Measurements from ENCODE around the gene BTBD2.

The BTBD2 gene

DNA sequence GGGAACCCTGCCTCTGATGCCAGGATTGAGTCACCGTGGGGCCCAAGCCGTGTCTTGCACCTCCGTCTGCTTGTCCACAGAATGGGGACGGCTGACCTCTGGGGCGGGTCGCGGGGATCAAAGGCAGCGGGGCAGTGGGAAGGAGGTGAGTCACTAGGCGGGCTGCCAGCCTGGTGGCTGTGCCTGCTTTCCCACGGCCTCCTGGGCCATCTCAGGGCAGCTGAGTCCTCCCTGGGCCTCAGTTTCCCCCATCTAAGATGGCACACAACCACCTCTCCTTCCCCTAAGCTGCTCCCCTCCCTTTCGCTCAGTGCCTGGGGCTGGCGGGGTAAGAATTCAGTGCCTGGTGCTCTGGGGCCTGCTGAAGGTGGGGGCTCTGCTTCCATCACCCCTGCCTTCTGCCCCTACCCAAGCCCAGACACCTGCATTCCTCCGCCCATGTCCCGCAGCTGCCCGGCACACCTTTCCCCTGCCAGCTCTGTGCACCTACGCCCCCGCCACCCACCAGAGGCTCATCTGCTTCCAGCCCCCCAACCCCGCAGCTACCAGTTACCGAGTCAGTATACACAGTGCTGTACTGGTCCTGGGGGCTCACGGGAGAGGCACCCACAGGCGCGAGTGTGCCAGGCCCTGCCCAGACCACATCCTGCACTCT, 32.1 kb upstream of the BTBD2 start:
- Histone ChIP-seq H3K27me3 (ENCODE audit: insufficient read depth, poor library complexity, severe bottlenecking) (no peaks in the 10 kb centered on the region), H3K27ac (ENCODE audit: poor library complexity, severe bottlenecking) (peak overlapping the region; percentile 83), H3K36me3 (ENCODE audit: low read depth) (peaks cover 78% of the 10 kb centered on the region), H3K9me3 (ENCODE audit: severe bottlenecking) (no peaks in the 10 kb centered on the region), H3K4me1 (ENCODE audit: insufficient read depth, poor library complexity, severe bottlenecking) (peaks cover 48% of the 10 kb centered on the region), H3K4me3 (ENCODE audit: severe bottlenecking) (no peak overlapping the region)
- peak; percentile 79 for DNase-seq (ENCODE audit: low spot score)
- TF ChIP-seq, protein P1, sequence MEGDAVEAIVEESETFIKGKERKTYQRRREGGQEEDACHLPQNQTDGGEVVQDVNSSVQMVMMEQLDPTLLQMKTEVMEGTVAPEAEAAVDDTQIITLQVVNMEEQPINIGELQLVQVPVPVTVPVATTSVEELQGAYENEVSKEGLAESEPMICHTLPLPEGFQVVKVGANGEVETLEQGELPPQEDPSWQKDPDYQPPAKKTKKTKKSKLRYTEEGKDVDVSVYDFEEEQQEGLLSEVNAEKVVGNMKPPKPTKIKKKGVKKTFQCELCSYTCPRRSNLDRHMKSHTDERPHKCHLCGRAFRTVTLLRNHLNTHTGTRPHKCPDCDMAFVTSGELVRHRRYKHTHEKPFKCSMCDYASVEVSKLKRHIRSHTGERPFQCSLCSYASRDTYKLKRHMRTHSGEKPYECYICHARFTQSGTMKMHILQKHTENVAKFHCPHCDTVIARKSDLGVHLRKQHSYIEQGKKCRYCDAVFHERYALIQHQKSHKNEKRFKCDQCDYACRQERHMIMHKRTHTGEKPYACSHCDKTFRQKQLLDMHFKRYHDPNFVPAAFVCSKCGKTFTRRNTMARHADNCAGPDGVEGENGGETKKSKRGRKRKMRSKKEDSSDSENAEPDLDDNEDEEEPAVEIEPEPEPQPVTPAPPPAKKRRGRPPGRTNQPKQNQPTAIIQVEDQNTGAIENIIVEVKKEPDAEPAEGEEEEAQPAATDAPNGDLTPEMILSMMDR (IDR thresholded peaks at IDR 0.05; ENCODE audit: poor library complexity, severe bottlenecking): no peak
- no peak for ATAC-seq (ENCODE audit: low read depth)

DNA sequence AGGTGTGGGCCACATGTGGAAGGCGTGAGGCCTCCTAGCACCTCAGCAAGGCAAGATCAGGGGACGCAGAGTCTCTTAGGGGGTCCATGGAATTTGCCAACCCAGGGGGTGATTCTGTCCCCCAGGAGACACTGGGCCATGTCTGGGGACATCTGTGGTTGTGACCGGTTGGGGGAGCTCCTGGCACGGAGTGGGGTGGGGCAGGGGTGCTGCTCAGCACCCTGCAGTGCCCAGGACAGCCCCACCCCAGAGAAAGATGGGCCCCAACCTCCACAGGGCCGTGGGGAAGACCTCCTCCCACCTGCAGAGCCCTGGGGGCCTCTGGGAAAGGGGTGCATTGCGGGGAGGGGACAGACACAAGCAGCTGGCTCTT, 31.5 kb upstream of the BTBD2 start:
- Histone ChIP-seq H3K4me1 (ENCODE audit: insufficient read depth, poor library complexity, severe bottlenecking) (peaks cover 46% of the 10 kb centered on the region), H3K27ac (ENCODE audit: poor library complexity, severe bottlenecking) (peak overlapping the region; percentile 83)

DNA sequence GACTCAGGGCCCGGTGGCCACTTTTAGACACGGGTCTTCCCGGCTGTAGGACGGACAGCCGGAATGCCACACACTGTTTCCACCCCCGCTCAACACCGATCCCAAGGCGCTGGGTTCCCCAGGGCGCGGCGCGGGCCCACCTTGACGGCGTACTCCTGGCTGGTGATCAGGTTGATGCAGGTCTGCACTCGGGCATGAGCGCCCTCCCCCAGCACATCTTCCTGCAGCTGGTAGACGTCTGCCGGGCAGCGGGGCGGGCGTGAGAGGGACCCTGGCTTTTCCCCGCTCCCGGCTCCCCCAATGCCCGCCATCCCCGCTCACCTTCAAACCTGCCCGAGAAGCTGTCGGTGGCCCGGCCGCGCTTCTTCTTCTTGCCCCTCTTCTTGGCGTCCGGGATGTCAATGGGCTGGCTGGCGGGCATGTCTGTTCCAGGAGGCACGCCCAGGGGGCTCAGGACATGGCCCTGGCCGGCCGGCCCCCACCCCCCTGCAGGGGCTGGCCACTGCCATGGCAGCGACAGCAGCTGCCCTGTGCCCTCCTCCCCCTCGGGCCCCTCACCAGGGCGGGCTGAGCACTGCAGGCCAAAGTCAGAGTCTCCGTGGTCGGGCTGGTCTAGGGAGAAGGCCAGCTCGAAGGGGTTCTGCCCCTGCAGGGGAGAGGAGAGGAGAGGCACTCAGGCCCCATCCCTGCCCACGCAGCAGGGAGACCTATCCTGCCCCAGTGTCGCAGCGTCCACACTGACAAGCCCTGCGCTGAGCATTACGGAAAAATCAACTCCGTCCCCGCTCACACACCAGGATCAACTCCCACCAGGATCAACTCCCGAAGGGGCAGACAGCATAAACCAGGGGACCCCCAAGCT, 30.8 kb upstream of the BTBD2 start:
- no peak for ATAC-seq (ENCODE audit: low read depth)
- DNase-seq (ENCODE audit: low spot score): peak; percentile 59
- Histone ChIP-seq H3K27ac (ENCODE audit: poor library complexity, severe bottlenecking) (peak overlapping the region; percentile 83), H3K4me1 (ENCODE audit: insufficient read depth, poor library complexity, severe bottlenecking) (peaks cover 46% of the 10 kb centered on the region), H3K9me3 (ENCODE audit: severe bottlenecking) (no peaks in the 10 kb centered on the region), H3K4me3 (ENCODE audit: severe bottlenecking) (no peak overlapping the region), H3K27me3 (ENCODE audit: insufficient read depth, poor library complexity, severe bottlenecking) (no peaks in the 10 kb centered on the region), H3K36me3 (ENCODE audit: low read depth) (peaks cover 88% of the 10 kb centered on the region)
- TF ChIP-seq, protein P1 (IDR thresholded peaks at IDR 0.05; ENCODE audit: poor library complexity, severe bottlenecking): no peak

More for the DNA sequence above, 31.5 kb upstream of the BTBD2 start:
- ATAC-seq (ENCODE audit: low read depth) (no peak), DNase-seq (ENCODE audit: low spot score) (no peak)
- Histone ChIP-seq H3K9me3 (ENCODE audit: severe bottlenecking) (no peaks in the 10 kb centered on the region), H3K27me3 (ENCODE audit: insufficient read depth, poor library complexity, severe bottlenecking) (no peaks in the 10 kb centered on the region), H3K4me3 (ENCODE audit: severe bottlenecking) (no peak overlapping the region), H3K36me3 (ENCODE audit: low read depth) (peaks cover 82% of the 10 kb centered on the region)
- TF ChIP-seq, protein P1 (IDR thresholded peaks at IDR 0.05; ENCODE audit: poor library complexity, severe bottlenecking): no peak

DNA sequence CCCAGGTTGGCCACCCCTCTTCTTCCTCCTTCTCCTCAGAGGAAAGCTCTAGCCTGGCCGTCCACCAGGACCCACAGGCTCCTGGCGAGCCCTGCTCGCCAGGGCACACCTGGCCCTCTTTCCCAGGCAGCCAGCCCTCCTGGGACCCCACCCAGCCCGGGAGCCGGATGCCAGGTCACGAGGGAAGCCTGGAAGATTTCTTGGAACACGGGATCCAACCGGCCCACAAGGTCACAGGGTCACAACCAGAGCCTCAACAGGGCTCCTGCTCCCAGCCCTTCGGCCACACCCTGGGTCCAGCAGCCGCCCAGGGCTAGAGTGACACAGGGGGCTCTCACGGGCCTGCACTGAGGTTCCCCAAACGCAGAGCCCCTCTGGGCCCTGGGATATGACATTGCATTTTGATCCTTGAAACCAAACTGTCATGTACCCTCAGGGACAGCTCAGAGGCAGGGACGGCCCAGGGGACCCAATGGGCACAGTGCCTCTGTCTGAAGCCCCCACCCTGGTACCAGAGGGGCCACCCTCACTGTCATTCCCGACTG, 30.1 kb upstream of the BTBD2 start:
- Histone ChIP-seq H3K27me3 (ENCODE audit: insufficient read depth, poor library complexity, severe bottlenecking) (no peaks in the 10 kb centered on the region), H3K4me3 (ENCODE audit: severe bottlenecking) (no peak overlapping the region), H3K9me3 (ENCODE audit: severe bottlenecking) (no peaks in the 10 kb centered on the region), H3K27ac (ENCODE audit: poor library complexity, severe bottlenecking) (peak overlapping the region; percentile 83), H3K4me1 (ENCODE audit: insufficient read depth, poor library complexity, severe bottlenecking) (peaks cover 46% of the 10 kb centered on the region), H3K36me3 (ENCODE audit: low read depth) (peaks cover 95% of the 10 kb centered on the region)
- DNase-seq (ENCODE audit: low spot score): no peak
- no peak for ATAC-seq (ENCODE audit: low read depth)
- TF ChIP-seq, protein P1 (IDR thresholded peaks at IDR 0.05; ENCODE audit: poor library complexity, severe bottlenecking): no peak

Measured in RWPE2 (cell line).